GM12872 (cell line): ENCODE measurements around the gene LENG9.

Experiments
- CTCF ChIP-seq: IDR thresholded peaks from 3 replicates; pipeline ENCODE4 v1.5.1; 2011; ENCODE audit warnings: low read depth, mild to moderate bottlenecking, low read length, moderate library complexity; ENCODE audit not compliant: insufficient read depth

Gene LENG9

GRCh38 chr19:54463531-54464043 lies at the start of gene LENG9:
Gene LENG9, minus strand, starts transcription at chr19:54463778. Its CDS starts 252 bp downstream, at chr19:54463526.
- no peak for TF ChIP-seq CTCF

GRCh38 chr19:54507824-54508223 lies 44.2 kb upstream of the LENG9 start:
- TF ChIP-seq CTCF, result no peak

GRCh38 chr19:54506079-54506478 lies 42.5 kb upstream of the LENG9 start:
- no peak for TF ChIP-seq CTCF

GRCh38 chr19:54502518-54503048 lies 39.0 kb upstream of the LENG9 start, which contains the start of gene LAIR2:
Gene LAIR2, plus strand, starts transcription at chr19:54502831. Its CDS starts 88 bp downstream, at chr19:54502919.
- no peak for TF ChIP-seq CTCF

- no peak for TF ChIP-seq CTCF
These were observed 30.5 kb upstream of the LENG9 start for GRCh38 chr19:54493967-54494585.

- TF ChIP-seq CTCF, result no peak
These were observed 29.0 kb upstream of the LENG9 start for GRCh38 chr19:54492568-54492967.

- TF ChIP-seq CTCF, result no peak
These were observed 26.2 kb upstream of the LENG9 start for GRCh38 chr19:54489766-54490165.
